Tibial nerve (tissue), 4 donors: ENCODE measurements around the gene RGS18. TPM values are rescaled to one million over a fixed set of nuclear protein-coding genes. Genes with fewer than 3 reads are reported as not detected.

ENCODE experiments used
- DNase-seq, 2 donors: peaks; one replicate each; pipeline ENCODE4 v3.0.0-alpha.2; 2019; ENCODE audit warnings: low spot score in 2 of 2
- H3K27ac ChIP-seq, 4 donors: fragments of 200-600 bp; sonication (generic) in 3 of 4; one replicate each; pipeline ENCODE4 v1.5.1; 2017 to 2019; ENCODE audit warnings: mild to moderate bottlenecking in 1 of 4
- H3K27me3 ChIP-seq, 2 donors: fragments of 200-600 bp; sonication (generic) in 1 of 2; one replicate each; pipeline versions ENCODE4 v1.5.1 to v1.6.0; 2017 to 2019
- H3K36me3 ChIP-seq, 3 donors: fragments of 200-600 bp; sonication (generic); one replicate each; pipeline ENCODE4 v1.5.1; 2018 to 2019
- H3K4me1 ChIP-seq, 4 donors: fragments of 200-600 bp; sonication (generic) in 3 of 4; one replicate each; pipeline ENCODE4 v1.5.1; 2017 to 2019
- H3K4me3 ChIP-seq, 4 donors: fragments of 200-600 bp; sonication (generic) in 3 of 4; one replicate each; pipeline ENCODE4 v1.5.1; 2017 to 2019; ENCODE audit warnings: mild to moderate bottlenecking in 1 of 4, moderate library complexity in 1 of 4
- H3K9me3 ChIP-seq, 4 donors: fragments of 200-600 bp; sonication (generic) in 3 of 4; one replicate each; pipeline ENCODE4 v1.5.1; 2017 to 2019
- CTCF ChIP-seq, 5 experiments: fragments of 200-600 bp in 3 of 5; fragments of 450-650 bp in 2 of 5; sonication (generic) in 3 of 5; IDR thresholded peaks; one replicate each; pipeline ENCODE4 v1.5.1; 2016 to 2019; ENCODE audit warnings: antibody characterized with exemption in 5 of 5, mild to moderate bottlenecking in 3 of 5, moderate library complexity in 2 of 5
- EP300 ChIP-seq, 2 donors: sonication (generic); formaldehyde crosslinking; IDR thresholded peaks; one replicate each; pipeline ENCODE4 v1.6.1; 2017; ENCODE audit warnings: antibody characterized with exemption in 2 of 2, mild to moderate bottlenecking in 1 of 2
- POLR2A ChIP-seq, 2 donors: fragments of 450-650 bp; IDR thresholded peaks; one replicate each; pipeline ENCODE4 v1.6.1; 2017; ENCODE audit warnings: antibody characterized with exemption in 2 of 2, mild to moderate bottlenecking in 2 of 2, moderate library complexity in 2 of 2
- total RNA-seq, 4 donors: library from RNA; depleted of rRNA; stranded (reverse); fragments of >200 nt; gene quantifications; one replicate each; pipeline ENCODE4 v1.1.0, GENCODE V29; 2016

The RGS18 gene
- total RNA-seq, 4 donors from 2014 or later = 0.42 to 7.2 (median 3.3) TPM

GRCh38 chr1:192235127-192235526 lies 76.9 kb downstream of the RGS18 start:
- no peak for DNase-seq

More at GRCh38 chr1:192235127-192235526, 76.9 kb downstream of the RGS18 start:
- Histone ChIP-seq H3K4me3 (no peak overlapping the region), H3K4me1 (no peaks in the 10 kb centered on the region), H3K27me3 (no peaks in the 10 kb centered on the region), H3K9me3 (no peaks in the 10 kb centered on the region), H3K27ac (no peak overlapping the region), H3K36me3 (no peaks in the 10 kb centered on the region)
- TF ChIP-seq EP300 (IDR thresholded peaks at IDR 0.05) (no peak), POLR2A (IDR thresholded peaks at IDR 0.05) (no peak), CTCF (IDR thresholded peaks at IDR 0.05) (no peak)

Other genes with a start within 250 kb of the RGS18 start
- not detected for gene RGS21, start 158.5 kb downstream of the RGS18 start, total RNA-seq